Measurements from ENCODE around the gene MYL5. TPM values are rescaled to one million over a fixed set of nuclear protein-coding genes. Genes with fewer than 3 reads are reported as not detected.
"Not testable (repeated sequence)": the region's sequence is repeated elsewhere in the genome, so short reads cannot be mapped to it uniquely, and the experiment has no call there.

Gene MYL5
- polyA plus RNA-seq, 1 donor from 2014 or later: 15.1 TPM

DNA sequence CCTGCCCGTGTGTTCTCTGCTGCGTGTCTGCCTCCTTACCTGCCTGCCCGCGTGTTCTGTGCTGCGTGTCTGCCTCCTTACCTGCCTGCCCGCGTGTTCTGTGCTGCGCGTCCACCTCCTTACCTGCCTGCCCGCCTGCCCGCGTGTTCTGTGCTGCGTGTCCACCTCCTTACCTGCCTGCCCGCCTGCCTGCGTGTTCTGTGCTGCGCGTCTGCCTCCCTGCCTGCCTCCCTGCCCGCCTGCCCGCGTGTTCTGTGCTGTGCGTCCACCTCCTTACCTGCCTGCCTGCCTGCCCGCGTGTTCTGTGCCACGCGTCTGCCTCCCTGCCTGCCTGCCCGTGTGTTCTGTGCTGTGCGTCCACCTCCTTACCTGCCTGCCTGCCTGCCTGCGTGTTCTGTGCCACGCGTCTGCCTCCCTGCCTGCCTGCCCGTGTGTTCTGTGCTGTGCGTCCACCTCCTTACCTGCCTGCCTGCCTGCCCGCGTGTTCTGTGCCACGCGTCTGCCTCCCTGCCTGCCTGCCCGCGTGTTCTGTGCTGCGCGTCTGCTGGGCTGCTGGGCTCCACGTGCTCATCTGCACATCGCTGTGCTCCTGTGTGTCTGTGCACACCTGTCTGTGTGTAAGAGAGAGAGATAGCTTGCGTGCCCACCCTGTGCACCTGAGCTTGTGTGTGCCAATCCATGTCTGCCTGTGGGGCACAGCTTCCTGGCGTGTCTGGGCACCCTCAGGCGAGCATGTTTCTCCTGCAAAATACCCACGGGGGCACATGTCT is 39.1 kb upstream of the MYL5 start:
- H3K9me2 ChIP-seq (ENCODE audit: insufficient read depth, low read length); H3K9ac ChIP-seq (ENCODE audit: low read length); H2AFZ ChIP-seq (ENCODE audit: low read depth, low read length); H3K27ac ChIP-seq (ENCODE audit: low read length); H3K4me2 ChIP-seq (ENCODE audit: low read length); H3K79me2 ChIP-seq (replicated peaks; ENCODE audit: insufficient read depth, low read length); H3K27me3 ChIP-seq (ENCODE audit: insufficient read depth, low read depth, low read length); H3K36me3 ChIP-seq (ENCODE audit: insufficient read depth, low read length); H3K9me3 ChIP-seq (ENCODE audit: low read length); H3K4me3 ChIP-seq (ENCODE audit: low read length); H4K20me1 ChIP-seq (ENCODE audit: insufficient read depth); H3F3A ChIP-seq (ENCODE audit: insufficient read depth, low read length, poor library complexity, severe bottlenecking): not testable (repeated sequence)

DNA sequence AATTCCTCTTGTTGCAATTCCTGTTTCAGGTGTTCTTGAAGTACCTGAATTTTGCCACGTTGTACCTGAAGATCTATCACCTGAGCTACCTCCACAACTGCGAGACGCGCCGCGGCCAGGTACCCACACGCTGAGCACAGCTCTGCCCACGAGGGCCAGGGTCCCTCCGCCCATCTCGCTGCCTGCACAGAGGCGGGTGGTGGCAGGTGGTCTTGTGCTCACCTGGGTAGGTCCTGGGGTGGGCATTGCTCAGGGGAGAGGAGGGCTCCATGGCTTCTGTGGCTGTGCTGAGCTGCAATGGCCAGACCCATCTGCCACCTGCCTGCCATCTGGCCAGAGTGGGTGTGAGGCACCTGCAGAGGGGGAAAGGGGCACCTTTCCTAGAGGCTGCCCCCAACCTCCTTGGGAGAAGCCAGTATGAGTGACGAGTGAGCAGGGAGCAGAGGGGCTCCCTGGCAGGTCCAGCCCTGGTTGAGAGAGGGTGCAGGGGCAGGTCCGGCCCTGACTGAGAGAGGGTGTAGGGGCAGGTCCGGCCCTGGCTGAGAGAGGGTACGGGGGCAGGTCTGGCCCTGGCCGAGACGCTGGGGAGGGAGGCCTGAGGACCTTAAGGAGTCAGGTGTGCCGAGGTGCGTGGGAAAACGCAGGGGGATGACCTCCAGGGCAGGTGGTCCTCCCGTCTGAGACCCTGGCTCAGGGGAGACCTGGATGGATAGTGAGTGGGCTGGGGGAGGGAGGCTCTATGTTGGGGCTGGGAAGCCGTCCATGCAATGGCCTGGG is 38.3 kb upstream of the MYL5 start:
- no peak for TF ChIP-seq RAD21 (conservative IDR thresholded peaks at IDR 0.05)
- no peak for TF ChIP-seq POLR2AphosphoS5 (IDR thresholded peaks at IDR 0.05)
- TF ChIP-seq, protein P1, sequence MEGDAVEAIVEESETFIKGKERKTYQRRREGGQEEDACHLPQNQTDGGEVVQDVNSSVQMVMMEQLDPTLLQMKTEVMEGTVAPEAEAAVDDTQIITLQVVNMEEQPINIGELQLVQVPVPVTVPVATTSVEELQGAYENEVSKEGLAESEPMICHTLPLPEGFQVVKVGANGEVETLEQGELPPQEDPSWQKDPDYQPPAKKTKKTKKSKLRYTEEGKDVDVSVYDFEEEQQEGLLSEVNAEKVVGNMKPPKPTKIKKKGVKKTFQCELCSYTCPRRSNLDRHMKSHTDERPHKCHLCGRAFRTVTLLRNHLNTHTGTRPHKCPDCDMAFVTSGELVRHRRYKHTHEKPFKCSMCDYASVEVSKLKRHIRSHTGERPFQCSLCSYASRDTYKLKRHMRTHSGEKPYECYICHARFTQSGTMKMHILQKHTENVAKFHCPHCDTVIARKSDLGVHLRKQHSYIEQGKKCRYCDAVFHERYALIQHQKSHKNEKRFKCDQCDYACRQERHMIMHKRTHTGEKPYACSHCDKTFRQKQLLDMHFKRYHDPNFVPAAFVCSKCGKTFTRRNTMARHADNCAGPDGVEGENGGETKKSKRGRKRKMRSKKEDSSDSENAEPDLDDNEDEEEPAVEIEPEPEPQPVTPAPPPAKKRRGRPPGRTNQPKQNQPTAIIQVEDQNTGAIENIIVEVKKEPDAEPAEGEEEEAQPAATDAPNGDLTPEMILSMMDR (IDR thresholded peaks at IDR 0.05; ENCODE audit: poor library complexity, severe bottlenecking): no peak
- TF ChIP-seq SMC3 (conservative IDR thresholded peaks at IDR 0.05; ENCODE audit: poor library complexity): no peak
- TF ChIP-seq TAF1 (IDR thresholded peaks at IDR 0.05; ENCODE audit: low read depth): no peak
- no peak for TF ChIP-seq MXI1 (conservative IDR thresholded peaks at IDR 0.05; ENCODE audit: poor library complexity, severe bottlenecking)
- TF ChIP-seq EP300 (conservative IDR thresholded peaks at IDR 0.05; ENCODE audit: poor library complexity, severe bottlenecking): no peak
- TF ChIP-seq, protein P2, sequence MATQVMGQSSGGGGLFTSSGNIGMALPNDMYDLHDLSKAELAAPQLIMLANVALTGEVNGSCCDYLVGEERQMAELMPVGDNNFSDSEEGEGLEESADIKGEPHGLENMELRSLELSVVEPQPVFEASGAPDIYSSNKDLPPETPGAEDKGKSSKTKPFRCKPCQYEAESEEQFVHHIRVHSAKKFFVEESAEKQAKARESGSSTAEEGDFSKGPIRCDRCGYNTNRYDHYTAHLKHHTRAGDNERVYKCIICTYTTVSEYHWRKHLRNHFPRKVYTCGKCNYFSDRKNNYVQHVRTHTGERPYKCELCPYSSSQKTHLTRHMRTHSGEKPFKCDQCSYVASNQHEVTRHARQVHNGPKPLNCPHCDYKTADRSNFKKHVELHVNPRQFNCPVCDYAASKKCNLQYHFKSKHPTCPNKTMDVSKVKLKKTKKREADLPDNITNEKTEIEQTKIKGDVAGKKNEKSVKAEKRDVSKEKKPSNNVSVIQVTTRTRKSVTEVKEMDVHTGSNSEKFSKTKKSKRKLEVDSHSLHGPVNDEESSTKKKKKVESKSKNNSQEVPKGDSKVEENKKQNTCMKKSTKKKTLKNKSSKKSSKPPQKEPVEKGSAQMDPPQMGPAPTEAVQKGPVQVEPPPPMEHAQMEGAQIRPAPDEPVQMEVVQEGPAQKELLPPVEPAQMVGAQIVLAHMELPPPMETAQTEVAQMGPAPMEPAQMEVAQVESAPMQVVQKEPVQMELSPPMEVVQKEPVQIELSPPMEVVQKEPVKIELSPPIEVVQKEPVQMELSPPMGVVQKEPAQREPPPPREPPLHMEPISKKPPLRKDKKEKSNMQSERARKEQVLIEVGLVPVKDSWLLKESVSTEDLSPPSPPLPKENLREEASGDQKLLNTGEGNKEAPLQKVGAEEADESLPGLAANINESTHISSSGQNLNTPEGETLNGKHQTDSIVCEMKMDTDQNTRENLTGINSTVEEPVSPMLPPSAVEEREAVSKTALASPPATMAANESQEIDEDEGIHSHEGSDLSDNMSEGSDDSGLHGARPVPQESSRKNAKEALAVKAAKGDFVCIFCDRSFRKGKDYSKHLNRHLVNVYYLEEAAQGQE (IDR thresholded peaks at IDR 0.05; ENCODE audit: borderline replicate concordance): no peak
- no peak for TF ChIP-seq EZH2 (IDR thresholded peaks at IDR 0.05; ENCODE audit: borderline replicate concordance, insufficient read depth, low read length, poor library complexity, severe bottlenecking)
- Histone ChIP-seq H3K36me3 (ENCODE audit: insufficient read depth, low read length) (no peaks in the 10 kb centered on the region), H2AFZ (ENCODE audit: low read depth, low read length) (no peak overlapping the region), H3K9me2 (ENCODE audit: insufficient read depth, low read length) (no peaks in the 10 kb centered on the region), H3K27me3 (ENCODE audit: insufficient read depth, low read depth, low read length) (no peaks in the 10 kb centered on the region), H3K4me3 (ENCODE audit: low read length) (no peak overlapping the region), H3K4me2 (ENCODE audit: low read length) (no peak overlapping the region), H3K27ac (ENCODE audit: low read length) (no peak overlapping the region), H3K9me3 (ENCODE audit: low read length) (no peaks in the 10 kb centered on the region), H3K79me2 (replicated peaks; ENCODE audit: insufficient read depth, low read length) (no peaks in the 10 kb centered on the region), H3F3A (ENCODE audit: insufficient read depth, low read length, poor library complexity, severe bottlenecking) (no peaks in the 10 kb centered on the region), H3K9ac (ENCODE audit: low read length) (no peak overlapping the region), H4K20me1 (ENCODE audit: insufficient read depth) (no peaks in the 10 kb centered on the region)

Measured in neural cell (in vitro differentiated cells).